DMS153 (cell line): ENCODE measurements around the gene MANF.
"Not testable (repeated sequence)": the region's sequence is repeated elsewhere in the genome, so short reads cannot be mapped to it uniquely, and the experiment has no call there.

Source experiments
- DNase-seq: peaks from one replicate; lab custom pipeline; 2025; lab: John Stamatoyannopoulos, UW

Gene MANF

DNA sequence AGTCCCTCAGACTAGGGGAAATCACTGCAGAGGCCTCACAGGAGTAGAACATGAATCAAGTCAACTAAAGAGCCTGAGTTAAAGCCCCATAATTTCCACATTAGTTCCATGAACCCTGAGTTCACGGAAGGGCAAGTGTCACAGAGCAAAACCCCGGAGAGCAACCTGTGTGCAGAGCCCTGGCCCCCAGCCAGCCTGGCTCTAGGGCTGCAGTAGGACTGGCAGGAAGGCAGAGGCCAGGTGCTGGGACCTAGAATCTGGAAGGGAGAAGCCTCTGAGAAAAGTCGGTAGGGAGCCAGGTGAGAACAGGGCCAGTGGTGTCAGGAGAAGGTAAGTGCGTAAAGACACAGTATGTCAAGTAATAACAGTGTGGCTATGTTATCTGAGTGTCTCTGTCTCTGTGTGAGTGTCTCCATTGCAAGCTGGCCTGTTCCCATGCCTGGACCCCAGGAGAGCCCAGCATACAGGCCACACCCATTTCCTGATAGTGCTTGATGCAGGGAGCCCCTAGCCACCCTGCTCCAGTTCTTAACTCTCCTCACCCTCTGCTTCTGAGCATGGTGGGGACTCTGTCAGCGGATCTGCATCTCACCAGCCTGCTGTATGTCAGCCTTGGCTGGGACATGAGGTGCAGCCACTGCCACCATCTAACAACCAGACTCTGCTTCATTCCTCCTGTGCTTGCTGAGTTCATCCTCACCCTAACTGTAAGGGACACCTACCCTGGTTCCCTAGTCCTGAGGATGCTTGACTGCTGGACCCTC is 11.3 kb upstream of the MANF start:
- DNase-seq = no peak

GRCh38 chr3:51374456-51374855 is 10.6 kb upstream of the MANF start:
- DNase-seq = no peak

DNA sequence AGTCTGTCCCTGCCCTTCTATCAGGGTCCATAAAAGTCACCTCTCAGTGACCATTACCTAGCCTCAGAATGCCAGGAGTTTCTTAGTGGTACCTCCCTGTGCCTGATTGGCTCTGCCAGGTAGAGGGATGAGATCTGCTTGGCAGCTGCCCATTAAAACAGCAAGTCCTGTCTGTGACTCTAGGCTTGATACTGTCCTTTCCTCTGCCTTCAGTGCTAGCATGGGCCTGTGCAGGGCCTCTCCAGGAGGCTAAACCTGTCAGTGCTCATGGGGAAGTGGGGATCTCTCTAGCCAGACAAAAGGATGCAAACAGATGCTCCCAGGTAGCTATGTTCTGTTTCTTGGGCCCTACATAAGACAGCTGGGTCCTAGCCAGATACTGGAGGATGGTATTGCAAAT is 10.0 kb upstream of the MANF start:
- no peak for DNase-seq

GRCh38 chr3:51375571-51375970 is 9.5 kb upstream of the MANF start:
- DNase-seq = no peak

GRCh38 chr3:51378065-51378464 is 7.0 kb upstream of the MANF start:
- no peak for DNase-seq

- no peak for DNase-seq
Measured at GRCh38 chr3:51378726-51379125, 6.4 kb upstream of the MANF start.

GRCh38 chr3:51379301-51379700 is 5.8 kb upstream of the MANF start:
- DNase-seq = no peak

- no peak for DNase-seq
Measured at GRCh38 chr3:51379746-51380455, 5.2 kb upstream of the MANF start.

GRCh38 chr3:51380601-51381332 is 4.3 kb upstream of the MANF start:
- DNase-seq = no peak

GRCh38 chr3:51381333-51381705 is 3.8 kb upstream of the MANF start:
- DNase-seq = no peak

DNA sequence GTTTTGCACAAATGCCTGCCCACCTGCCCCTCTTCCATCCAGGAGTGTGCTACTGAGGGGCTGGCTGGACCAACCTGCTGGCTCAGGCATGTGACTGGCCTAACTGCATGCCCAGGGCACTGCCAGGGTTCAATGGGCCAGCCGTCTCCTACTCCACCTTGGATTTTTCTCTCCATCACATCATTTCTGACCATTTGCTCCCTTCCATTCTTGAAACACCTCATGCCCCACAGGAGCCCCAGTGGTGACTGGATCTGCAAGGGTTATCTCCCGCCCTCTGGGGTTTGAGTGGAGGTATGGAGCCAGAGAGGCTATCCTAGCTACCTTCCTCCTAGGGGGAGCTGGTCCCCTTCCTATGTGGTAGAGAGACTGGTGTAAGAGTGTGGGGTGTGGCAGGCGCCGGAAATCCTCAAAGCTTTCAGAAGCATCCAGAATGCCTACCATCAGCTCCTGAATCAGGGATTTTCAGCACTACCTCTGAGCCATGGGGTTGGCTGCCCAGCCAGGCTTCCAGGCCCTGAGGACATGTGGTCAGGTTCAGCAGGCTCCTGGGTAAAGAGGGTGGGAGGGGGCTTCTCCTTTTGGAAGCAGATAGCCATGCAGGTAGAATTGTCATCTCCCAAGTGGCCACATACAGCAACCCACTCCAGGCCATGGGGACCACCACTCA is 2.9 kb upstream of the MANF start:
- no peak for DNase-seq

GRCh38 chr3:51382947-51383578 is 2.0 kb upstream of the MANF start:
- no peak for DNase-seq

GRCh38 chr3:51384055-51384725 is 901 bp upstream of the MANF start:
- DNase-seq = no peak

- DNase-seq = no peak
Measured at GRCh38 chr3:51385621-51386091, 565 bp downstream of the MANF start.

- DNase-seq = no peak
Measured at GRCh38 chr3:51386159-51386851, 1.2 kb downstream of the MANF start.

DNA sequence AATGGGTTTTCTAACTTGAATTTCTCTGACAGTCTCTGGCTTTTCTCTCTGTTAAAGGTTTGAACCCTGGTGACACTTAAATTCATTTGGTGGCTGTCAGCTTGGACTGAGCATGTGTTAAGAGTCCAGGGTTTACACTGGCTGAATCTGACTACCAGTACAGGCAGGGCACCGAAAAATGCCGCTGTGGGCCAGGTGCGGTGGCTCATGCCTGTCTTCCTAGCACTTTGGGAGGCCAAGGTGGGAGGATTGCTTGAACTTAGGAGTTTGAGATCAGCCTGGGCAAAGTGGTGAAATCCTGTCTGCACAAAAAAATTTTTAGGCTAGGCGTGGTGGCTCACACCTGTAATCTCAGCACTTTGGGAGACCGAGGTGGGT is 1.8 kb downstream of the MANF start:
- no peak for DNase-seq

- not testable (repeated sequence) for DNase-seq
Measured at GRCh38 chr3:51387281-51387680, 2.2 kb downstream of the MANF start.

DNA sequence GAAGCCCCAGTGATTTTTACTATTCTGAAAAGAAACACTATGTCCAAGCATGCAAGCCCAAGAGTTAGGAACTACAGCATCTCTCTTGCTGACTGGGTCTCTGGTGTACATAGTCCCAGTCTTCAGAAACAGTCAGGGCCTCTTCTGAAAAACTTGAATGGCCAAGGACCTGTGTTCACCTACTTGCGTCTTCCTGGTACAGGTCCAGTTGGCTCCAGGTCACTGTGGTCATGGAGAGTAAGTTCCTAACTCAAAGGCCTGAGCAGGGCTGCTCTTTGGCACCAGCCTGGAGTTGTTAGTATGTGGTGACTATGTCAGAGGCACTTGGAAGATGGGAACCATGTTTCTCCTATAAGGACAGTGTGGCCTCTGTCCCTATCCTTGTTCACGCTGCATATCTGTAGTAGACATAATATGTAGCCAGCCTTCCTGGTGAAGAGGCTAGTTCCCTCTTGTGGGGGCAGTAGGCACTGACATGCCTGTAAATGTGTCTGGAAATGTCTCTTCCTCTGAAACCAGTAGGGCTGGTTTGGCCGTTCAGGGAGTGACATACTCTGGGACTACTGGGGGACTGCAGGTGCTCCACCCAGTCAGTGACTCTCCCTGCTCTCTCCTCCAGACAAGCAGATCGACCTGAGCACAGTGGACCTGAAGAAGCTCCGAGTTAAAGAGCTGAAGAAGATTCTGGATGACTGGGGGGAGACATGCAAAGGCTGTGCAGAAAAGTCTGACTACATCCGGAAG is 3.4 kb downstream of the MANF start:
- no peak for DNase-seq

GRCh38 chr3:51389423-51390183 is 4.5 kb downstream of the MANF start:
- DNase-seq = no peak
